Muscle layer of colon (tissue), 2 donors: ENCODE data around the gene ATP6V1F.
A peak's percentile ranks its signal among the peaks of the same experiment; 100 is the strongest.

Experiments used
- H3K27ac ChIP-seq: one replicate; pipeline ENCODE4 v1.7.0; 2013; ENCODE audit warnings: low read depth, mild to moderate bottlenecking, low read length, moderate library complexity
- H3K27me3 ChIP-seq, 2 donors: one replicate each; pipeline ENCODE4 v1.7.0; 2013; ENCODE audit warnings: low read length in 2 of 2, mild to moderate bottlenecking in 2 of 2; ENCODE audit not compliant: insufficient read depth in 2 of 2, control insufficient read depth in 1 of 2
- H3K36me3 ChIP-seq: one replicate; pipeline ENCODE4 v1.7.0; 2013; ENCODE audit warnings: mild to moderate bottlenecking, low read length; ENCODE audit not compliant: insufficient read depth
- H3K4me1 ChIP-seq: one replicate; pipeline ENCODE4 v1.7.0; 2013; ENCODE audit warnings: mild to moderate bottlenecking, low read length; ENCODE audit not compliant: insufficient read depth
- H3K4me3 ChIP-seq, 2 donors: one replicate each; pipeline ENCODE4 v1.7.0; 2013; ENCODE audit warnings: low read length in 2 of 2, low read depth in 1 of 2, mild to moderate bottlenecking in 1 of 2, moderate library complexity in 1 of 2
- H3K9ac ChIP-seq: one replicate; pipeline ENCODE4 v1.7.0; 2013; ENCODE audit warnings: low read length
- H3K9me3 ChIP-seq: one replicate; pipeline ENCODE4 v1.7.0; 2013; ENCODE audit warnings: mild to moderate bottlenecking, low read length
- donor health status: abdominal sarcoma.
- donor health status: Adenocarcinoma of cecum.

Gene ATP6V1F

DNA sequence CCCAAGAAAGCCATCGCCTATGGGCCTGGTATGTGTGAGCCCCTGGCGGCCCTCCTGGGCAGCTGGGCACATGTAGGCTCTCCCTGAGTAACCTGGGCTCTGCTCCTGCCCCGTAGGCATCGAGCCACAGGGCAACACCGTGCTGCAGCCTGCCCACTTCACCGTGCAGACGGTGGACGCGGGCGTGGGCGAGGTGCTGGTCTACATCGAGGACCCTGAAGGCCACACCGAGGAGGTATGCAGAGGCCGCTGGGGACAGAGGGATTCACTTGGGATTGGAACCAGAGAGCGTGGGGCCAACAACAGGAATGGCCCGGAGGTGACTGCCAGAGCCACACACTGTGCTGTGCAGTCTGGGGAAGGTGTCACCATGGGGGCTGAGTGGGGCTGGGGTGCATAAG lies 25.1 kb upstream of the ATP6V1F start:
- no peaks in the 10 kb centered on the region for H3K9me3 ChIP-seq
- H3K4me1 ChIP-seq = peaks cover 40% of the 10 kb centered on the region
- peaks cover 77% of the 10 kb centered on the region for H3K36me3 ChIP-seq
- H3K27ac ChIP-seq = peak overlapping the region; percentile 81
- H3K9ac ChIP-seq = no peak overlapping the region
- H3K27me3 ChIP-seq = no peaks in the 10 kb centered on the region
- no peak overlapping the region for H3K4me3 ChIP-seq

- Histone ChIP-seq H3K4me3 (no peak overlapping the region), H3K4me1 (peaks cover 33% of the 10 kb centered on the region), H3K36me3 (peaks cover 84% of the 10 kb centered on the region), H3K27me3 (no peaks in the 10 kb centered on the region), H3K9me3 (no peaks in the 10 kb centered on the region), H3K27ac (peak overlapping the region; percentile 25), H3K9ac (no peak overlapping the region)
Observed at GRCh38 chr7:128838109-128838779, 24.4 kb upstream of the ATP6V1F start.

DNA sequence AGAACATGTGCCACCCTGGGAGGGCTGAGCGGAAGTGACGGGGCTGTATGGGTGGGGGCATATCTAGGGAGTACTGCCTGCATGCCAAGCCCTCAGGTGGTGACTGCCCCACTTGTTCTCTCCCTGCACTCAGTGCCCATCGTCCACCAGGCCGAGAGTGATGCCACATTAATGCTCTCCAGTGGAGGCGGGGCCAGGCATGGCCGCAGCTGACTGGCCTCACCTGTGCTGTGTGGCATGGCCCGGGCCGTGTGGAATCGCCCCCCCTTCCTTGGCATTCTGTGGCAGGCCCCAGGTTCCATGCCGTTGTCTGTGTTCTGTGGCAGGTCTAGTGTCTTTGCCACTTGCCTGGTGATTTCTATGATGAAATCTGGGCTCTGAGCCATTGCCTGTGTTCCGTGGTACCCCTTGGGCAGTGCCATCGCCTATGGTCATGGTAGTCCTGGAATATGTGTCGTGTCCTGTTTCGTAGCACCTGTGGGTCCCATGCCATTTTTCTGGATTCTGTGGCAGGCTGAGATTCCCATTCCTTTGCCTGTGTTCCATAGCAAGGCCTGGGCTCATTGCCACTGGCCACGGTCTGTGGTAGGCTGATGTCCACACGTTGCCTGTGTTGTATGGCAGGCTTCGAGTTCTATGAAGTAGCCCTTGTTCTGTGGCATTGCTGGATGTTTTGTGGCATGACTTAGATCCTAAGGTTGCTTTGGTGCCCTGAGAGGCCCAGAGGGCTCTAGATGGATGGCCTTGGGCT lies 23.5 kb upstream of the ATP6V1F start:
- H3K9ac ChIP-seq = no peak overlapping the region
- peak overlapping the region; percentile 25 for H3K27ac ChIP-seq
- H3K36me3 ChIP-seq = peaks cover 93% of the 10 kb centered on the region

DNA sequence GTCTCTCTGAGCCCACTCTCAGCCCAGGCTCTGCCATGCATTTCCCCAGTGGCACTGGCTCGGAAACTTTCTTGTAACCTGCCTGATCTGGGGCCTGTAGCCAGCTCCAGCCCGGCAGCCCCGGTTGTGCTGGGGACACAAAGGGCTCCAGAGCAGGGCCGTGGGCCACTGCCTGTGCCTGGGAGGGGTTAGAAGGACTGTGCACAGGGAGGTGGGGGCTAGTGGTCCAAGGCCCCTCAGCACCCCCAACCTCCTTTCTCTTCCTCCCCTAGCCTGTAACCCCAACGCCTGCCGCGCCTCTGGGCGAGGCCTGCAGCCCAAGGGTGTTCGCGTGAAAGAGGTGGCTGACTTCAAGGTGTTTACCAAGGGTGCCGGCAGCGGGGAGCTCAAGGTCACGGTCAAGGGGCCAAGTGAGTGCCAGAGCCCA lies 22.9 kb upstream of the ATP6V1F start:
- Histone ChIP-seq H3K4me3 (no peak overlapping the region), H3K27me3 (no peaks in the 10 kb centered on the region), H3K9me3 (no peaks in the 10 kb centered on the region), H3K9ac (no peak overlapping the region), H3K36me3 (peaks cover 99% of the 10 kb centered on the region), H3K27ac (peak overlapping the region; percentile 1), H3K4me1 (peaks cover 20% of the 10 kb centered on the region)

More for the DNA sequence above, 23.5 kb upstream of the ATP6V1F start:
- Histone ChIP-seq H3K27me3 (no peaks in the 10 kb centered on the region), H3K9me3 (no peaks in the 10 kb centered on the region), H3K4me1 (peaks cover 24% of the 10 kb centered on the region), H3K4me3 (no peak overlapping the region)

GRCh38 chr7:128840326-128841170 lies 22.1 kb upstream of the ATP6V1F start:
- Histone ChIP-seq H3K27ac (peak overlapping the region; percentile 1), H3K36me3 (peaks cover 100% of the 10 kb centered on the region)

GRCh38 chr7:128841171-128841690 lies 21.4 kb upstream of the ATP6V1F start:
- no peaks in the 10 kb centered on the region for H3K9me3 ChIP-seq
- H3K27me3 ChIP-seq = no peaks in the 10 kb centered on the region
- H3K36me3 ChIP-seq = peaks cover 100% of the 10 kb centered on the region
- H3K4me1 ChIP-seq = peaks cover 7% of the 10 kb centered on the region
- no peak overlapping the region for H3K4me3 ChIP-seq
- H3K27ac ChIP-seq = no peak overlapping the region
- no peak overlapping the region for H3K9ac ChIP-seq

More at GRCh38 chr7:128840326-128841170, 22.1 kb upstream of the ATP6V1F start:
- no peaks in the 10 kb centered on the region for H3K9me3 ChIP-seq
- H3K4me1 ChIP-seq = peaks cover 13% of the 10 kb centered on the region
- H3K4me3 ChIP-seq = no peak overlapping the region
- no peak overlapping the region for H3K9ac ChIP-seq
- no peaks in the 10 kb centered on the region for H3K27me3 ChIP-seq

- peaks cover 100% of the 10 kb centered on the region for H3K36me3 ChIP-seq
Observed at GRCh38 chr7:128841921-128842673, 20.6 kb upstream of the ATP6V1F start.

GRCh38 chr7:128842674-128843641 lies 19.7 kb upstream of the ATP6V1F start:
- H3K27me3 ChIP-seq = no peaks in the 10 kb centered on the region
- peaks cover 100% of the 10 kb centered on the region for H3K36me3 ChIP-seq
- no peak overlapping the region for H3K9ac ChIP-seq
- H3K9me3 ChIP-seq = no peaks in the 10 kb centered on the region
- H3K4me1 ChIP-seq = no peaks in the 10 kb centered on the region
- no peak overlapping the region for H3K4me3 ChIP-seq
- H3K27ac ChIP-seq = peak overlapping the region; percentile 2

More at GRCh38 chr7:128841921-128842673, 20.6 kb upstream of the ATP6V1F start:
- Histone ChIP-seq H3K4me1 (no peaks in the 10 kb centered on the region), H3K9ac (no peak overlapping the region), H3K27ac (peak overlapping the region; percentile 2), H3K27me3 (no peaks in the 10 kb centered on the region), H3K9me3 (no peaks in the 10 kb centered on the region), H3K4me3 (no peak overlapping the region)

DNA sequence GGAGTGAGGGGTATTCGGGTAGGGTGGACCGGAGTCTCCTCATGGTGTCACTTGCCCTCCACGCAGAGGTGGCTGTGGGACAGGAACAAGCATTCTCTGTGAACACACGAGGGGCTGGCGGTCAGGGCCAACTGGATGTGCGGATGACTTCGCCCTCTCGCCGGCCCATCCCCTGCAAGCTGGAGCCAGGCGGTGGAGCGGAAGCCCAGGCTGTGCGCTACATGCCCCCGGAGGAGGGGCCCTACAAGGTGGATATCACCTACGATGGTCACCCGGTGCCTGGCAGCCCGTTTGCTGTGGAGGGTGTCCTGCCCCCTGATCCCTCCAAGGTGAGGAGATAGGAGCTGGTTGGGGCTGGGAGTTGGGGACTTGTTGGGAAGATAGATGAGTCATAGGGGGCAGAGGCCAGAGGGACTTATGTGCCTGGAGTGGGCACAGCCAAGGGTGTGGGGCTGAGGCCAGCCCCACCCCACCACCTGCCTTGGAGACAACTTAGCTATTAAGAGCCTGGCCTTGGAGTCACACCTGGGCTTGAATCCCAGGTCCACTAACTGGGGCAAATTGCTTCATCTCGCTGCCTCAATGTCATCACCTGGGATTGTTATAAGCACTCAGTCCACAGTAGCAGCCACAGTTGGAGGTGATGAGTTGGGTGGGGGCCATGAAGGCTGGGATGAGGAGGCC lies 18.6 kb upstream of the ATP6V1F start:
- Histone ChIP-seq H3K4me1 (no peaks in the 10 kb centered on the region), H3K36me3 (peaks cover 100% of the 10 kb centered on the region), H3K27ac (no peak overlapping the region), H3K4me3 (no peak overlapping the region), H3K9me3 (no peaks in the 10 kb centered on the region), H3K27me3 (no peaks in the 10 kb centered on the region), H3K9ac (no peak overlapping the region)
